GM19099 (cell line): Measurements from ENCODE around the gene CDK15.

Experiments used
- POLR2A ChIP-seq: IDR thresholded peaks from 3 replicates; pipeline ENCODE4 v1.6.1; 2011; ENCODE audit warnings: low read depth; ENCODE audit not compliant: insufficient read length; ENCODE audit errors: extremely low read depth

Gene CDK15

GRCh38 chr2:201906777-201907562, 100.6 kb downstream of the CDK15 start:
- no peak for TF ChIP-seq POLR2A

DNA sequence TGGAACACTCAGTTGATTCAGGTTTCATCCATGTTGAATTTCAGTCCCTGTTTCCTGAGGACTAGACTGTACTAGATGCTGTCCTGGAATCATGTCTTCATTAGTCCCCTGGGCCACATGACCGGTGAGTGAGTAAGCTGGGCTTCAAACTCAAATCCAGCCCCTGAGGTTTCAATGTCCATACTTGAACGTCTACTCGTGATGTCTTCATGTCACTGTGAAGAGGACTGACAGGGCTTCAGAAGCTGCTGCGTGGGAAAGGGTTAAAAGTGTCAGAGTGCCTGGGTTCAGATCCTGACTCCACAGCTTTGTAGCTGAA, 101.2 kb downstream of the CDK15 start:
- TF ChIP-seq POLR2A: no peak

- TF ChIP-seq POLR2A: no peak
These were observed 102.6 kb downstream of the CDK15 start for GRCh38 chr2:201908901-201909300.

DNA sequence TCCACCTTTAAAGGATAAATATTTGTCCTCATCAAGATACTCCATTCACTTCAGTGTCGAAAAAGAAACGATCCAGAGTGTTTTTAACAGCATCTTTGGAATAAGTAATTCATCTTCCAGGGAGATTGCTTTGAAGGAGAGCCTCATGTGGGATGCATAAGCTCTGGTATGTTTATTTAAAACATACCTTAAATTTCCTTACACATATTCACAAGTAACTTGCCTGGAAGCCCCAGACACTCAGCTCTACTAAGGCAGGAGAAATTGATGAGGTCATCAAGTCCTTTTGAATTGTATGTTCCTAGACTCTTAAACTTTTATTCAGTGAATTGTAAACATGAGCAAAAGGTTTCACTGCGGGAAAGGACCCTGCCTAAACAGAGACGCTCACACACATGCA, 103.0 kb downstream of the CDK15 start:
- no peak for TF ChIP-seq POLR2A

DNA sequence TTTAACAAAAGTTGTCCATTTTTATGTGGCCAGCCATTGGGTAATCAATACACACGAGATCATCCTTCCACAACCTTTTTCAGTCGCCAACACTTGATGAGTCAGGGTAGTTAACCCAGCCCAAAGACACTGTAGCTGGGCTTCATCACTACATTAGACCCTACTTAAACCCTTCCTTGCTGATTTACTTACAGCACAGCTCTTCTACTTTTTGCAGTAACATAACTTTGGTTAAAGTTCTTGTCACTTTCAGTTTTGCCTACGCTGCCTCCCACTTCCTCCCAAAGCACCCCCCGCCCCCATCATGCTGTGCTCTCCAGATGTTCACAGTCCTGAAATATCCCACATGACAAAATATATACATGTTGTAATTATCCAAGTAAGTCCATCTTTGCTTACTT, 103.6 kb downstream of the CDK15 start:
- no peak for TF ChIP-seq POLR2A

DNA sequence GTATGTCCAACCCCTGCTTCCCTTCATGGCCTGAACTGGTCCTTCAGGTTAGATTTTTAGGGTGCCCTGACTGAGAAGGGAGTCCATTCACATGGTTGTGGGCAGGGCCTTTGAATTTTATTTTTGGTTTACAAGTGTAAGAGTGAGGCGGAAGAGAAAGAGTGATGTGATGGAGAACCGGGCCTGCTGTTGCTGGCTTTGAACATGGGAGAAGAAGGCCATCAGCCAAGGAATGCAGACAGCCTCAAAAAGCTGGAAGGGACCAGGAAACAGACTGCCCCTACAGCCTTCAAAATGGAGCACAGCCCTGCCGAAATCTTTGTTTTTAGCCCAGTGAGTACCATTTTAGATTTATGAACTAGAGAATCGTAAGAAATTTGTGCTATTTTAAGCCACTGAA, 105.0 kb downstream of the CDK15 start:
- no peak for TF ChIP-seq POLR2A

DNA sequence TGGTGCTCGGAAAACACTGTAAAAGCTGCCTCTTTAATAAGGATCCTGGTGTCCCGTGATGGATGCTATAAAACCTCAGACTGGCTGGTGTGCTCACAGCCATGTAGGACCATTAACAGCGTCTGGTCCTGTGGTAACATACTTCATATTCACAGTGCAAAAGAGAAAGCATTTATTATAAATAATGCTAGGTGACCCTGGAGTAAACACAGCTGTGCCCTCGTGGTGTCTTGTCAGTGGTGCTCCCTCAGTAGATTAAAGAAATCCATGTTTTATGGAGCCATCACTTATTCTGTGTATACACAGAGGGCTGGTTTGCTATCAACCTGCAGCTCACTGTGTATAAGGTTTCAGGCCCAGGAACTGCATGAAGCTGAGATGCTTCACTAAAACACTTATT, 106.9 kb downstream of the CDK15 start:
- no peak for TF ChIP-seq POLR2A

GRCh38 chr2:201915446-201915845, 109.1 kb downstream of the CDK15 start:
- no peak for TF ChIP-seq POLR2A

DNA sequence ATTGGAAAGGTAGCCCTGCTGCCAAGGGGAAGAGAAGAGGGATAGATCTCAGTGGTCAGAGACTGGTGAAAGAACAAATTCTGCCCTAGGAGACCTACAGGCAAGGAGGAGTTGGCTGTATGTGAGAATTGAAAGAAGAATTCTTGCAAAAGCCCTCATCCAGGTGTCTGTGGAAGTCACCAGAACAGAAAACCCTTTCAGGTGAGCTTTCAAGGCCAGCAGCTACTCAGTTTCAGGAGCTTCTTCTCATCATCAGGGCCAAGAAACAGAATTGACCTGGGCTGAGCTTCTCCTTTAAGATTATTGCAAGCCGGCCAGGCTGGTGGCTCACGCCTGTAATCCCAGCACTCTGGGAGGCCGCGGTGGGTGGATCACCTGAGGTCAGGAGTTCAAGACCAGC, 110.2 kb downstream of the CDK15 start:
- no peak for TF ChIP-seq POLR2A

- TF ChIP-seq POLR2A: no peak
These were observed 112.4 kb downstream of the CDK15 start for GRCh38 chr2:201918616-201919307.

GRCh38 chr2:201919308-201919634, 112.9 kb downstream of the CDK15 start:
- TF ChIP-seq POLR2A: no peak

DNA sequence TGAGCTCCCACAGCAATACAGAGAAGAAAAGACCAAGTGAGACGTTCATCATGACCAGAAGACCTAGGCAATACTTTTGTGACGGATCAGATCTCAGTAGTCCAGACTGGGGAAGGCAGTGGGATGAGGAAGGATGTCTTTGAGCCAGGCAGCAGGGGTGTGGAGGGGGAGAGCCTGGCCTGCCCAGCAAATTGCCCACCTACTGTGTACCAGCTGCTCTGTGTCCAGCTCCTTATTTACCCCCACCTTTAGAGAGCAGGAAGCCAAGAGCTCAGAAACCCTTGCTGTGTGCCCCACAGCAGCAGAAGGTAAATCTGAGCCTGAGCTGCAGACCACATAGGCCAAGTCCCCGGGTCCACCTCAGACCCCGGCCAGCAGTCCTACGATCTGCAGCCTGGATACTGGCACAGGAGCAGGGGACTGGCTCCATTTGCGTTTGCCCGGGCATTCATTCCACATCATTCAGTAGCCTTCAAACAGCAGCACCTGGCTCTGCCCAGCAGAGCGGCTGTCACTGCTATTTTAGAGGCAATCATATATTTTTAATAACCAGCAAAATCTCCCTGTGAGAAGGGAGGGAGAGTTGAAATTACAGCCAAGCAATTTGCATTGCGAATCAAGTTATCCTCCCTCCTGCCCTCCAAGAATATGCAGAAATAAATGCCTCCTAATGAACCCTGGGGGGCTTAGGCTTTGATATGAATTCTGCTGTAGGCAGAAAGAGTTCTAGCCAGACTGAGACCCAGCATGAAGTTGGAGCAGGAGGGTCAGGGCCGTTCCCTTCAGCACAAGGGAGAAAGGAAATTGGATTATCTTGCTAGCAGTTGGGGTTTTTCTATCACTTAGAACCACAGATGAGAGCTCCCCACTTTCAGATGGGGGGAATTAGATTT, 117.3 kb downstream of the CDK15 start:
- no peak for TF ChIP-seq POLR2A

DNA sequence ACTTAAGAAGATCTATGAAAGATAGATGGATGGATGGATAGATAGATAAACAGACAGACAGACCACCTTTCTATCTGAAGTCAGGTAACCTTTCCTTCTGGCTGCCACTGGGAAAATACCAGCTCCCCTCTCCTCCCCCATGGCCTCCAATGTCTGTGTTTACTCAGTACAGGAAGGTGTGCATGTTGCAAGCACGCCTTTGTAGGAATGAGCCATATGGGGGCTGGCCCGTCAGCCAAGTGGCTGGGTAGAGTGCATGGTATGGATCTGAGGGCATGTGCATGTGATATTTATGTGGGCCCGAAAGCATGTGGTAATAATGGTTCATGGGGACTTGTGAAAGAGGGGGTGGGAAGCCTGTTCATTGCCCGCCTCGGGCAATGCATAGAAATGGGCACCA, 118.1 kb downstream of the CDK15 start:
- TF ChIP-seq POLR2A: no peak

- TF ChIP-seq POLR2A: no peak
These were observed 118.7 kb downstream of the CDK15 start for GRCh38 chr2:201925056-201925455.

- no peak for TF ChIP-seq POLR2A
These were observed 119.7 kb downstream of the CDK15 start for GRCh38 chr2:201926067-201926466.

DNA sequence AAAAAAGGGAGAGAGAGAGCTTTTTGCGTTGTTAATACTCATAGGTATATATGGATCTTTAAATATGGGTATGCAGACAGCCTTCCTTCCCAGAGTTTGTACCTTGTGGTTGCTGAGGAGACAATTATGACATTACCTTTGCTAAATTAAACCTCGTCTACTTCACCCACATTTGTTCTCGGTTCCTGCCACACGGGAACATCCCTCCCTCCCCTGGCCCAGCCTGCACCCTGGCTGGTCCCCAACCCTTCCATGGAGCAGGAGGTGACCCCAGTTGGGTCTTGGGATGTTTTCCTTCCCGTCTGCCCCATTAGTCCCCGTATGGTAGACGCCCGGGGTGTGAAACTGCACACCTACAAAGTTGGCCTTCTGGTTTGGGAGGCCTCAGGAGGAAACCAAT, 122.0 kb downstream of the CDK15 start:
- no peak for TF ChIP-seq POLR2A
